GM12891 (cell line): ENCODE results near the gene NASP.

Experiments
- DNase-seq: peaks from one replicate; pipeline ENCODE4 v3.0.0; 2011; ENCODE audit warnings: low spot score; ENCODE audit not compliant: insufficient read length
- FAIRE-seq: peaks from 2 replicates; lab custom pipeline; 2011; peaks lifted over from hg19 to GRCh38; lab: Jason Lieb, UNC
- PAX5 ChIP-seq: IDR thresholded peaks from 2 replicates; pipeline ENCODE4 v1.6.1; 2011; ENCODE audit warnings: low read length, moderate library complexity, mild to moderate bottlenecking; ENCODE audit not compliant: insufficient read depth, severe bottlenecking
- POLR2A ChIP-seq: IDR thresholded peaks from 2 replicates; pipeline ENCODE4 v1.6.1; 2011; ENCODE audit warnings: low read depth, low read length, control low read depth
- POLR2AphosphoS5 ChIP-seq: IDR thresholded peaks from 2 replicates; pipeline ENCODE4 v1.6.1; 2011; ENCODE audit warnings: low read depth, low read length, control low read depth
- POU2F2 ChIP-seq: IDR thresholded peaks from 2 replicates; pipeline ENCODE4 v1.6.1; 2011; ENCODE audit warnings: low read depth, mild to moderate bottlenecking, control low read depth, low read length, moderate library complexity
- SPI1 ChIP-seq: IDR thresholded peaks from 2 replicates; pipeline ENCODE4 v1.6.1; 2011; ENCODE audit warnings: low read depth, low read length, control low read depth
- TAF1 ChIP-seq: IDR thresholded peaks from 2 replicates; pipeline ENCODE4 v1.6.1; 2011; ENCODE audit warnings: low read depth, low read length, control low read depth

The NASP gene

GRCh38 chr1:45629035-45629434 lies 45.2 kb downstream of the NASP start:
- no peak for FAIRE-seq
- TF ChIP-seq SPI1 = no peak
- no peak for TF ChIP-seq POLR2A
- no peak for TF ChIP-seq TAF1
- no peak for TF ChIP-seq POLR2AphosphoS5
- no peak for TF ChIP-seq PAX5
- TF ChIP-seq POU2F2 = no peak
- no peak for DNase-seq

DNA sequence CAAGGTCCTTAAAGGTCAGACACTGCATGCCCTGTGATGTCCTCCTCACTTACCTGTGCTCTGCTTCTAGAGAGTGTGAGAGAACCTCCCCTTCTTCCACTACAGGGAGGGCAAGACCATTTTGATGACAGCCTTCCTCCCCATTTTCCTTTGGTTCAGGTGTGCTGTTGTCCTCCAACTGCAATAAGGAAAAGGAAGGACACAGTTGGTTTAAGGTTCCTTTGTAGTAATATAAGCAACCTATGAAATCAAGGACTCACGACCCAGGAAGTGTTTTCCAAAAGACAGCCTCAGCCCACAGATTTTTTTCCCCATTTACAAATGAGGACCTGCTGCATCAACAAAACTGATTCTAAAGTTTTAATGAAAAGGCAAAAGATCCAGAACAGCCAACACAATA lies 46.6 kb downstream of the NASP start:
- TF ChIP-seq TAF1 = no peak
- TF ChIP-seq POU2F2 = no peak
- no peak for TF ChIP-seq POLR2A
- TF ChIP-seq PAX5 = no peak
- TF ChIP-seq POLR2AphosphoS5 = no peak
- no peak for TF ChIP-seq SPI1
- FAIRE-seq = no peak

DNA sequence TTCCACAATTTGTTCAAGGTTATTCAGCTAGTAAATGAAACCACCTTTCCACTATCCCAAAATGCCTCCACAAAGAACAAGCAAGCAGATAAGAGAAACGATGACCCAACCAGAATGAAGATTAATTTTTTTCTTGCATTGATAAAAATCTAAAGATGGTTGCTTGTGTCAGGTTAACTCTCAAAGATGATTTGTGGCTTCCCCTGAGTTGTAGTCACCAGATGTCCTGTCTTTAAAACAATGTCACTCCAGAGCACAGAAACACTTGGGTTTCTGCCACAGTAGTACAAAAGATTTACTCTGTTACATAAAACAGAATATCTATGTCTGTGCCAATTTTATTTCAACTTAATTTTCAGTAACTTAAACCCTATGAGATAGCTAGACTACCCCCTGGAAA lies 51.4 kb downstream of the NASP start:
- TF ChIP-seq SPI1 (no peak), POU2F2 (no peak), TAF1 (no peak), POLR2AphosphoS5 (no peak), PAX5 (no peak), POLR2A (no peak)
- DNase-seq = no peak
- no peak for FAIRE-seq

More for the DNA sequence above, 46.6 kb downstream of the NASP start:
- DNase-seq = no peak

DNA sequence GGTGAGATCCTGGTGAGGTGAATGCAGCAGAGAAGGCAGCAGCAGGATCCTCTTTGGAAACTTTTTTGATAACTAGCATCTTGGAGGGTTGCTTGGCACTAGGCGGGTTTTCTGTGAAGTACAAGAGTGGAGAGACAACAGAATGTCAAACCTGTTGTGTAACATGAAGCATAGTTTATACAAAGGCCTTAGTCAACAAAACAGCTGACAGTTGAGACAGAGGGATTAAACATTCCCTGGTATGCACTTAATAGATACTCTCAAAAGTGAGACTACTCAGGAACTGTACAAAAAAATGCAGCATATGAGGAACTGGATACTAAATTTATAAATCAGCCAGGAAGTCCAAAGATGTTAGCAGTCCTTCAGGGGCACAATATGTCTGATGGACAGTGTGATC lies 56.5 kb downstream of the NASP start:
- FAIRE-seq (no peak), DNase-seq (no peak)
- TF ChIP-seq POU2F2 = no peak
- no peak for TF ChIP-seq TAF1
- no peak for TF ChIP-seq SPI1
- no peak for TF ChIP-seq POLR2AphosphoS5
- TF ChIP-seq PAX5 = no peak
- no peak for TF ChIP-seq POLR2A

DNA sequence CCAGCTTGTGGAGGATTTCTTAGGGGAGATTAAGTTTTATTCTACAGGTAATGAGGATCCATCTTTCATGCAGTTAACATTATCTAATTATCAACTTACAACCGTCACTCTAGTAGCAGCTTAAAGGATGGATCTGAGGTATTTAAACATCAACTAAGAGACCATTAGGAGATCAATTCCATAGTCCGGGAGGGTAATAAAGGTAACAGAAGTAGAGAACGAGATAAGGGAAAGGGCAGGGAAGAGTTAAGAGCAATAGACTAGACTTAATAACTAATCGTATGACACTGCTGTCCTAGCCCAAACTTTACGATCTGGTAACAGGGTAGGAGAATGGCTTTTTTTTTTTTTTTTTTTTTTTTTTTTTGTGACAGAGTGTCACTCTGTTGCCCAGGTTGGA lies 59.5 kb downstream of the NASP start:
- FAIRE-seq = no peak
- TF ChIP-seq SPI1 (no peak), POLR2A (no peak), TAF1 (no peak), POU2F2 (no peak), PAX5 (no peak), POLR2AphosphoS5 (no peak)
- no peak for DNase-seq

GRCh38 chr1:45643978-45644377 lies 60.1 kb downstream of the NASP start:
- FAIRE-seq (no peak), DNase-seq (no peak)
- no peak for TF ChIP-seq POLR2A
- no peak for TF ChIP-seq POU2F2
- TF ChIP-seq PAX5 = no peak
- no peak for TF ChIP-seq POLR2AphosphoS5
- no peak for TF ChIP-seq TAF1
- TF ChIP-seq SPI1 = no peak

GRCh38 chr1:45644661-45645060 lies 60.8 kb downstream of the NASP start:
- DNase-seq = no peak
- TF ChIP-seq SPI1 = no peak
- no peak for TF ChIP-seq POLR2A
- TF ChIP-seq POLR2AphosphoS5 = no peak
- no peak for TF ChIP-seq TAF1
- TF ChIP-seq PAX5 = no peak
- no peak for TF ChIP-seq POU2F2
- no peak for FAIRE-seq

DNA sequence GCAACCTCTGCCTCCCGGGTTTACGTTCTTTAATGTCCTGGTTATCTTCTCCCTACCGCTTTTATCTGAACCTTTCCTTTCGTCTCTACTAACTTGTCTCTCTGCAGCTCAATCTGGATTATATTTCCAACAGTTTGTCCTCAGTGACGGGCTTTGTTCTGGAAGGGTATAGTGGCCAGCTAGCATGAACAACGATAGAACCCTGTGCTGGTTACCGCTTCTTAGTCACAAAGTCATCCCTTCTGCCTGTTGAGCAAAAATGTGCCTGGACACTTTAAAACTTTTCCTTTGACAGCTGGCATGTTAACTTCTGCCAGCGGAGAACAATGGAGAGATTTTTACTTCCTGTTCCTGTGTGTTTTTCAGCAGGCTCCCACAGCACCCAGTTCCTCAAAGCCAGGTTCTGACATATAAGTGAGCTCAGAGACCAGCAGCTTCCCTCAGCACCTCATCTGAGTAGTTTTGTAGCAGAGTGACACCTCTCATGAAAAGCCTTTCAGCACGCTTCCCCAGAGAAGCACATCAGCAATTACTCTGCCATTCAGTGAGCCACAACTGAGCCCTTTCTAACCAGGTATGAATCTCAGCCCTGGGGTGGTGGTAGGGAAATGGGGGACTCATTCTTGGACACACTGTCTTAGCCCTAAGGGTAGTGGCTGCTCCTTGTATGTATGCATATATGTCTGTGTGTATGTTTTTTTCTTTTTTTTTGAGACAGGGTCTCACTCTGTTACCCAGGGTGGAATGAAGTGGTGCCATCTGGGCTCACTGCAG lies 63.6 kb downstream of the NASP start:
- TF ChIP-seq POLR2A = 0 out of 2 replicates have a peak, but pooled peaks have one; percentile 51
- no peak for TF ChIP-seq SPI1
- FAIRE-seq (no peak), DNase-seq (no peak)

GRCh38 chr1:45654540-45655280 lies 70.9 kb downstream of the NASP start:
- no peak for FAIRE-seq
- TF ChIP-seq POU2F2 (no peak), TAF1 (no peak), POLR2A (no peak), POLR2AphosphoS5 (no peak)

GRCh38 chr1:45656573-45657226 lies 72.9 kb downstream of the NASP start:
- DNase-seq = no peak
- no peak for FAIRE-seq
- TF ChIP-seq PAX5 (no peak), TAF1 (no peak), POLR2AphosphoS5 (no peak), SPI1 (no peak), POLR2A (no peak), POU2F2 (no peak)

More at GRCh38 chr1:45654540-45655280, 70.9 kb downstream of the NASP start:
- DNase-seq = no peak
